ENCODE data around the gene ZXDC.

ZXDC gene, protein sequence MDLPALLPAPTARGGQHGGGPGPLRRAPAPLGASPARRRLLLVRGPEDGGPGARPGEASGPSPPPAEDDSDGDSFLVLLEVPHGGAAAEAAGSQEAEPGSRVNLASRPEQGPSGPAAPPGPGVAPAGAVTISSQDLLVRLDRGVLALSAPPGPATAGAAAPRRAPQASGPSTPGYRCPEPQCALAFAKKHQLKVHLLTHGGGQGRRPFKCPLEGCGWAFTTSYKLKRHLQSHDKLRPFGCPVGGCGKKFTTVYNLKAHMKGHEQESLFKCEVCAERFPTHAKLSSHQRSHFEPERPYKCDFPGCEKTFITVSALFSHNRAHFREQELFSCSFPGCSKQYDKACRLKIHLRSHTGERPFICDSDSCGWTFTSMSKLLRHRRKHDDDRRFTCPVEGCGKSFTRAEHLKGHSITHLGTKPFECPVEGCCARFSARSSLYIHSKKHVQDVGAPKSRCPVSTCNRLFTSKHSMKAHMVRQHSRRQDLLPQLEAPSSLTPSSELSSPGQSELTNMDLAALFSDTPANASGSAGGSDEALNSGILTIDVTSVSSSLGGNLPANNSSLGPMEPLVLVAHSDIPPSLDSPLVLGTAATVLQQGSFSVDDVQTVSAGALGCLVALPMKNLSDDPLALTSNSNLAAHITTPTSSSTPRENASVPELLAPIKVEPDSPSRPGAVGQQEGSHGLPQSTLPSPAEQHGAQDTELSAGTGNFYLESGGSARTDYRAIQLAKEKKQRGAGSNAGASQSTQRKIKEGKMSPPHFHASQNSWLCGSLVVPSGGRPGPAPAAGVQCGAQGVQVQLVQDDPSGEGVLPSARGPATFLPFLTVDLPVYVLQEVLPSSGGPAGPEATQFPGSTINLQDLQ

DNA sequence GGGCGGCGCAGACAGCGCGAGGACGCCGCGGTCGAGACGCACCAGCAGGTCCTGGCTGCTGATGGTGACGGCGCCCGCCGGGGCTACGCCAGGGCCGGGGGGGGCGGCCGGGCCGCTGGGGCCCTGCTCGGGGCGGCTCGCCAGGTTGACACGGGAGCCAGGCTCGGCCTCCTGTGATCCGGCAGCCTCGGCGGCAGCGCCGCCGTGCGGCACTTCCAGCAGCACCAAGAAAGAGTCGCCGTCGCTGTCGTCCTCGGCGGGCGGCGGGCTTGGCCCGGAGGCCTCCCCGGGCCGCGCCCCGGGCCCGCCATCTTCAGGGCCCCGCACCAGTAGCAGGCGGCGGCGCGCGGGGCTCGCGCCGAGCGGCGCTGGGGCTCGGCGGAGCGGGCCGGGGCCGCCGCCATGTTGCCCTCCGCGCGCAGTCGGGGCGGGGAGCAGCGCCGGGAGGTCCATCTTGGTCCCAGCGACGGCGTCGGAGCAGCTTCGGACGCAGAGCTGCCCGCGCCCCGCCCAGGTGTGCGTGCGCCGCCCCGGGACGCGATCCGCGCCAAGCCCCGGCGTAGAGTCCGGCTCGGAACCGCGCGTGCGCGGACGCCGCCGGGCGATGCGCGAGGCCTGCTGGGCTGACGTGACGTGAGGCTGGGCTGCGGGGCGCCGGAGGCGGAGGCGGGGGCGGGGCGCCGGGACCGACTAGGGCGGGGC lies at the start of gene ZXDC:
Gene ZXDC, minus strand, starts transcription at position 479 of the 702 bp plus-strand sequence. Its CDS starts 26 bp downstream, at position 453.
- peak; percentile 93 for DNase-seq (ENCODE audit: low spot score)
- peaks cover 28% of the 10 kb centered on the region for H3K36me3 Mint-ChIP-seq (ENCODE audit: low read depth)
- H3K27ac Mint-ChIP-seq = peak within 1 kb of the TSS; percentile 87
- H3K4me1 Mint-ChIP-seq (ENCODE audit: low read depth) = peaks cover 32% of the 10 kb centered on the region
- peak within 1 kb of the TSS; percentile 96 for H3K4me3 Mint-ChIP-seq
- H3K9me3 Mint-ChIP-seq = no peaks in the 10 kb centered on the region
- no peaks in the 10 kb centered on the region for H3K27me3 Mint-ChIP-seq (ENCODE audit: low read depth)

- Mint-ChIP-seq H3K4me3 (no peak overlapping the region), H3K27me3 (ENCODE audit: low read depth) (peaks cover 22% of the 10 kb centered on the region), H3K36me3 (ENCODE audit: low read depth) (no peaks in the 10 kb centered on the region), H3K4me1 (ENCODE audit: low read depth) (no peaks in the 10 kb centered on the region), H3K27ac (no peak overlapping the region), H3K9me3 (no peaks in the 10 kb centered on the region)
- DNase-seq (ENCODE audit: low spot score) = no peak
Measured at GRCh38 chr3:126525091-126525852, 49.6 kb upstream of the ZXDC start.

- Mint-ChIP-seq H3K27me3 (ENCODE audit: low read depth) (peaks cover 22% of the 10 kb centered on the region), H3K4me1 (ENCODE audit: low read depth) (no peaks in the 10 kb centered on the region), H3K27ac (no peak overlapping the region), H3K4me3 (no peak overlapping the region), H3K36me3 (ENCODE audit: low read depth) (no peaks in the 10 kb centered on the region), H3K9me3 (no peaks in the 10 kb centered on the region)
- DNase-seq (ENCODE audit: low spot score) = no peak
Measured at GRCh38 chr3:126524429-126524988, 48.8 kb upstream of the ZXDC start.

DNA sequence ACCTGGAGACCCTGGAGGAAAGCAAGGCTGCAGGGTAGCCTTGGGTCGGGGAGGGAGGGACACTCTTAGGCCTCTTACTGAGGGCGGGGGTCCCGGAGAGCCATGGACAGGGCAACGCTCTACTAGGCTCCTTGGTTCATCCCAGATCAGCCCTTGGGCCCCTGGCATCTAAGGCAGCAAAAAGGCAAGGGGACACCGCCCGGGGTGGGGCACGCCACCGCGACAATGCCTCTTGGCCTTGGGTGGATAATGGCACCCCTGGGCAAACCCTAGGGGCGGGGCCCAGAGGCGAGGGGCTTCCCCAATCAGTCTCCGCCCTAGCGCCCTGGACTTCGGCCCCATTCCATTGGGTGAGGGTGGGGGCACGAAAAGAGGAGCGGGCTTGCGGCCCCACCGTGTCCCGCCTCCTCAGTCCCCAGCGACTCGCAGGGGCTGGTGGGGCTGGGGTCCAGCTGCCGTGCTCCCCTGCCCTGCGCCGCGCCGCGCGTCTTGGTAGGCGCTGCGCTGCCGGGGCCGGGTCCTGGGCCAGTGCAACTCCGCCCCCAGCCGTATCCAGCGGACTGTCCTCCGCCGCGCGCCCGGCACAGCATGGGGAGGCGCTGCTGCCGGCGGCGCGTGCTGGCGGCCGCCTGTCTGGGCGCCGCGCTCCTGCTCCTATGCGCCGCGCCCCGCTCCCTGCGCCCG lies 48.2 kb upstream of the ZXDC start, which contains the start of gene CHST13:
Gene CHST13, plus strand, starts transcription at position 411 of the 684 bp plus-strand sequence. Its CDS starts 178 bp downstream, at position 589.
- no peaks in the 10 kb centered on the region for H3K36me3 Mint-ChIP-seq (ENCODE audit: low read depth)
- DNase-seq (ENCODE audit: low spot score) = no peak
- no peaks in the 10 kb centered on the region for H3K9me3 Mint-ChIP-seq
- no peak within 1 kb of the TSS for H3K27ac Mint-ChIP-seq
- H3K4me3 Mint-ChIP-seq = no peak within 1 kb of the TSS
- peaks cover 22% of the 10 kb centered on the region for H3K27me3 Mint-ChIP-seq (ENCODE audit: low read depth)
- H3K4me1 Mint-ChIP-seq (ENCODE audit: low read depth) = no peaks in the 10 kb centered on the region

GRCh38 chr3:126522363-126522788 lies 46.7 kb upstream of the ZXDC start:
- DNase-seq (ENCODE audit: low spot score) = peak; percentile 14
- H3K27me3 Mint-ChIP-seq (ENCODE audit: low read depth) = peaks cover 22% of the 10 kb centered on the region
- no peaks in the 10 kb centered on the region for H3K9me3 Mint-ChIP-seq
- H3K27ac Mint-ChIP-seq = no peak overlapping the region
- no peaks in the 10 kb centered on the region for H3K4me1 Mint-ChIP-seq (ENCODE audit: low read depth)
- no peak overlapping the region for H3K4me3 Mint-ChIP-seq
- no peaks in the 10 kb centered on the region for H3K36me3 Mint-ChIP-seq (ENCODE audit: low read depth)

GRCh38 chr3:126521122-126521891 lies 45.6 kb upstream of the ZXDC start:
- H3K9me3 Mint-ChIP-seq = no peaks in the 10 kb centered on the region
- H3K27ac Mint-ChIP-seq = no peak overlapping the region
- peaks cover 22% of the 10 kb centered on the region for H3K27me3 Mint-ChIP-seq (ENCODE audit: low read depth)

DNA sequence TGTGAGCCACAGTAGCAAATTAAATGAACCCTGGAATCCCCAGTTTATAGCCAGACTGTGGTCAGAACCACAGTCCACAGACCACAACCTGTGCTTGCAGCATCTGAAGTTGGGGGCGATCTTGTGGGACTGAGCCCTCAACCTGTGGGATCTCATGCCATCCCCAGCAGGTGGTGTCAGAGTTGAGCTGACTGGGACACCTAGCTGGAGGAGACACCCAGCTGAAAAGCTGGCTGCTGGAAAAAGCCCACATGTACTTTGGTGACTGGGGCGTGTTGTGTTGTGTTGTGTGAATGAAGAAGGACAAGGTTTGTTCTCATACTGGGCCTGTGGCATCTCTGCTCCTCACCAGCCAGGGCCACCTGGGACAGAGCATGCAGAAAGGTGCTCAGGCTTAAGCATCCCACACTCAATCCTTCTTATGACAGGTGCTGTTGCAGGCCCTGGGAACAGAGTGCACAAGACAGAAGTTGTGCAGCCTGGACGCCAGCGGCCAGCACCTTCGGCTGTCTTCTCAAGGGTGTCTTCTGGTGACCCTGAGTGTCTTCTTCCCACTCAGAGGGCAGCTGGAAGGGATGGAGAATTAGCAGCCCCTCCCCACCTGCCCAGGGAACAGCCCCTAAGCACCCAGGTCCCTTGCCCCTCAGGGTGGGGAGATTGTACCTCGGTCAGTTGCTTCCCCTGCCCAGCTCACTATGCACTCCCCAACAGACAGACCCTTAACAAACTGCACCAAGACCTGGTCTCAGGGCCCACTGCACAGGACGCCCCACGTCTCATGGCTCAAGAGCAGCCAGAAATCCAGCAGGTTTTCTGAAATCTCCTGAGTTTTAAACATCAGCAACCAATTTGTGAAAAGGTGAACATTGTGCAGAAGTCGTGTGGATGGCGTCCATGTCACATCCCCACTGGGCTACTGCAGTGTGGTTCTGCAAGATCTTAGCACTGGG lies 44.1 kb upstream of the ZXDC start:
- Mint-ChIP-seq H3K27ac (no peak overlapping the region), H3K27me3 (ENCODE audit: low read depth) (peaks cover 20% of the 10 kb centered on the region), H3K4me3 (no peak overlapping the region), H3K36me3 (ENCODE audit: low read depth) (no peaks in the 10 kb centered on the region), H3K9me3 (no peaks in the 10 kb centered on the region), H3K4me1 (ENCODE audit: low read depth) (no peaks in the 10 kb centered on the region)
- no peak for DNase-seq (ENCODE audit: low spot score)

More at GRCh38 chr3:126521122-126521891, 45.6 kb upstream of the ZXDC start:
- Mint-ChIP-seq H3K4me1 (ENCODE audit: low read depth) (no peaks in the 10 kb centered on the region), H3K4me3 (no peak overlapping the region), H3K36me3 (ENCODE audit: low read depth) (no peaks in the 10 kb centered on the region)
- no peak for DNase-seq (ENCODE audit: low spot score)

GRCh38 chr3:126518779-126519177 lies 43.1 kb upstream of the ZXDC start:
- Mint-ChIP-seq H3K4me1 (ENCODE audit: low read depth) (no peaks in the 10 kb centered on the region), H3K27me3 (ENCODE audit: low read depth) (peaks cover 15% of the 10 kb centered on the region), H3K4me3 (no peak overlapping the region), H3K36me3 (ENCODE audit: low read depth) (no peaks in the 10 kb centered on the region), H3K9me3 (no peaks in the 10 kb centered on the region), H3K27ac (no peak overlapping the region)
- no peak for DNase-seq (ENCODE audit: low spot score)

DNA sequence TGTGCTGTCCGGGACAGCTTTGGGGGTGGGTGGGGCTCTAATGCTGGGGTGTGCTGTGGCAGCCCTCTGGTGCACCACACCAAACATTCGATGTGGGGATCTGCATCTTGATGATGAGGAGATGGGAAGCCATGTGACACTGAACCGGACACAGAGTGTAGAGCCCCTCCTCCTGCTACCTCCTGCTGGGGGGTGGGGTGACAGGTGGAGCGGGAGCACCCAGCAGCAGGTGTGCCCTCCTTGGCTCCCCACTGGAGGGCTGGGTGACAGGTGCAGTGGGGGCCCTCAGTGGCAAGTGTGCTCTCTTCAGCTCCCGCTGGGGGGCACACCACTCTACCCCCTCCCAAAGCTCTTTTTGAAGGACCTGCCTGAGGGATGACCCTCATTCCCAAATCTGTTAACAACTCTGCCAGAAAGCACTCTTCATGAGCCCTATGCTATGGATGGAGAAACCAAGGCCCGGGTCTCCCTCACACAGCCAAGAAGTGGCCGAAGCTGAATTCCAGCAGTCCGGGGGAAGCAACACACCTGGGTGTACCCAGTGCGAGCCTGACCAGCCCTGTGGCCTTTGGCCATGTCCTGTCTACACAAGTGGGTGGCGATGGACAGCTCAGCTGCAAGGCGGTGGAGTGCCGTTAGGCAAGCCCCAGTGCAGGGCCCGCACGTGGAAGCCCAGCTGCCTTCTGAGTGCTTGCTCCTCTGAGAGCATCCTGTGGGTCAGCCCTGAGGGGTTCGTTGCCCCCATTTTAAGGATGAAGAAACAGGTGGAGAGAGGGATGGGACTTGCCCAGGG lies 42.5 kb upstream of the ZXDC start:
- H3K4me3 Mint-ChIP-seq = no peak overlapping the region
- no peaks in the 10 kb centered on the region for H3K36me3 Mint-ChIP-seq (ENCODE audit: low read depth)
- DNase-seq (ENCODE audit: low spot score) = no peak
- H3K9me3 Mint-ChIP-seq = no peaks in the 10 kb centered on the region
- H3K4me1 Mint-ChIP-seq (ENCODE audit: low read depth) = no peaks in the 10 kb centered on the region
- H3K27ac Mint-ChIP-seq = no peak overlapping the region
- H3K27me3 Mint-ChIP-seq (ENCODE audit: low read depth) = peaks cover 11% of the 10 kb centered on the region

DNA sequence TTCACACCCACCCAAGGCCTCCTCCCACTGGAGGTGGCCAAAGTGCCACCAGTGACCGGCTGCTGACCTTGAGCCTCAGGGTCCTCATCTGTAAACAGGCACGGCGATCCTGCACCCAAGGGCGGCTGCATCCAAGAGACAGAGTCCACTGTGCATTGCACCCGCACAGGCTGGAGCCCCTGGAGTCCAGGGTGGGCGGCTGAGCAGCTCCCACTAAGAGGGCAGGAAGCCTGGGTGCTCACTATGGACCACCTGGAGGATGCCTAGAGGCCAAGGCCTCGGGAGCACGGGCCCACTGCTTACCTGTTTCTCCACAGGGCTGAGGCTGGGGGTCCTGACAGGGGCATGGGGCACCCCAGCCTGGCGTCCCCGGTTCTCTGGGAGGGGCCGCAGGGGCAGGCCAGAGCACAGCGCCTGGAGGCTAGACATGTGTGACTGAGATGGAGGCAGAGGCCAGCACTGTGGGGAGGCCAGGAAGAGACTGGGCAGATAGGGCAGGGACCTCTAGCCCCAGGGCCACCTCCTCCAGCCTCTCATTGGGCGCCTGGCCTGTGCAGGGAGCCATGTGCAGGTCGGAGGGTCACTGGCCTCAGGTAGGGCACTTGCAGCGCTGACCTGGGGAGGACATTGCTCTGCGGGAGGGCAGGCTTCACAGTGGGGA lies 41.7 kb upstream of the ZXDC start, which contains the start of gene UROC1:
Gene UROC1, minus strand, starts transcription at position 483 of the 661 bp plus-strand sequence. Its CDS starts 54 bp downstream, at position 429.
- H3K9me3 Mint-ChIP-seq = no peaks in the 10 kb centered on the region
- DNase-seq (ENCODE audit: low spot score) = no peak
- peaks cover 5% of the 10 kb centered on the region for H3K27me3 Mint-ChIP-seq (ENCODE audit: low read depth)
- no peak within 1 kb of the TSS for H3K4me3 Mint-ChIP-seq
- H3K4me1 Mint-ChIP-seq (ENCODE audit: low read depth) = no peaks in the 10 kb centered on the region
- H3K27ac Mint-ChIP-seq = no peak within 1 kb of the TSS
- H3K36me3 Mint-ChIP-seq (ENCODE audit: low read depth) = no peaks in the 10 kb centered on the region

All from T-helper 2 cell treated with Interferon-gamma antibody and Interleukin-4, amounts not matched to agents 5 μg/mL and 100 μg/mL, for 36 hours (primary cell).